Stimulated activated CD4-positive, alpha-beta T cell treated with anti-CD3 and anti-CD28 coated beads, Interleukin-2, amount 100 ng/mL, for 24 hours (primary cell): Measurements from ENCODE around the gene EZH2.

ENCODE experiments used
- DNase-seq, 2 donors: peaks; one replicate each; pipeline ENCODE4 v3.0.0-alpha.2; 2020

The EZH2 gene

DNA sequence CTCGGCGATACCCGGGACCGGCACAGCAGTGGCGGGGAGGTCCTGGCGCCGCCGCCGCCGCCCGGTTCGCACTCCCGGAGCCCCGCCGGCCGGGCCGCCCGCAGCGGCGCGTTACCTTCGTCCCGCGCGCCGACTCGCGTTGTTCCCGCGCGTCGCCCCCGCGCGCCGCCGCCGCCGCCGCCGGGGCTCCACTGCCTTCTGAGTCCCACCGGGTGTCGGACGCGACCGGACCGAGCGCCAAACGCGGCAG lies at the start of gene EZH2:
TSS of gene EZH2 (minus strand) at position 243 of the 250 bp plus-strand sequence. CDS start 36,993 bp downstream, outside the sequence.
- no peak for DNase-seq

DNA sequence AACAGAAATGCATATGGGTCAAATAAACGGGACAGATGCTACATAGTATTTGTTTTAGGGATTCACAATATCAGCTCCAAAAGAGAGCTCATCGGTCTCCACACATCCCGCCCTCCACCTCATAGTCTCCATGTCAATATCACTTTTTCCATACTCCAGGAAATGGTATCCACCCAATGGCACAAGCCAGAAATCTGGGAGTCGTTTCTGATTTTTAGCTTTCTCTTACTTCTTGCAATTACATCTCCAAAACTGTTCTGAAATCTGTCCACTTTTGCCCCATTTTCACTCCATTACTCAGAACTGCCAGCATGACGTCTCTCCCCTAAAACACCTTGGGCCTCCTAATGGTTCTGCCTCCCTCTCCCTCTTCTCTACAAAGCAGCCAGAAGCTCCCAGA lies 47.4 kb upstream of the EZH2 start:
- no peak for DNase-seq

DNA sequence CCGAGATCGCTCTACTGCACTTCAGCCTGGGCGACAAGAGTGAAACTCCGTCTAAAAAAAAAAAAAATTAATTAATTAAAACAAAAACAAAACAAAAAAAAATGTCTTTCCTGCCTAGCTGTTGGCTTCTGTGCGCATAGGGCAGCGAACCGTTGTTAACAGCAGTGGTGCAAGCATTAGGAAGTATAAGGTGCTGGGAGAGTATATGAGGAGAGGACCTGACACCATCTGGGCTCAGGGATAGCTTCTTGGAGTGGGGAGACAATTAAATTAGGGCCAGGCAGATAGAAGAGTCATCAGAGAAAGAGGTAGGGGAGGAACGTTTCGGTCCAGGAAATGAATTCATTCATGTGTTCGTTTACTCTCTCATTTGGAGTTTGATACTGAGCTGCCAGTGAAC lies 46.2 kb upstream of the EZH2 start:
- DNase-seq: no peak

DNA sequence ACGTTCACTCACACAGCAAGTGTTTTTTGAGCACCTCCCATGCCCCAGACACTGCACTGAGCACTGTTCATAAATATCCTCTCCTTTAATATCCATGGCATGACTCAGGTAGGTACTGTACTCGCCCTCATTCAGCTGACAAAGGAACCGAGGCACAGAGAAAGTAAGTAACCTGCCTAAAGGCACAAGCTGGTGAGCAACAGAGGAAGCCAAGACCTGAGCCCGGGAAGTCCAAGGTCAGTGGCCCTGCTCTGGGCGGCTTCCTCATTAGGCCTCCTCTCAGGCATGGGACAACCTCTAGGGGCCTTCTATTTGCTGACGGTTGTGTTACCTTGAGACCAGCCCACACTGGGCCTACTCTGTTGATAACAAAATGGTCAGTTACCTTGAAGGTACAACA lies 45.1 kb upstream of the EZH2 start:
- DNase-seq: no peak

DNA sequence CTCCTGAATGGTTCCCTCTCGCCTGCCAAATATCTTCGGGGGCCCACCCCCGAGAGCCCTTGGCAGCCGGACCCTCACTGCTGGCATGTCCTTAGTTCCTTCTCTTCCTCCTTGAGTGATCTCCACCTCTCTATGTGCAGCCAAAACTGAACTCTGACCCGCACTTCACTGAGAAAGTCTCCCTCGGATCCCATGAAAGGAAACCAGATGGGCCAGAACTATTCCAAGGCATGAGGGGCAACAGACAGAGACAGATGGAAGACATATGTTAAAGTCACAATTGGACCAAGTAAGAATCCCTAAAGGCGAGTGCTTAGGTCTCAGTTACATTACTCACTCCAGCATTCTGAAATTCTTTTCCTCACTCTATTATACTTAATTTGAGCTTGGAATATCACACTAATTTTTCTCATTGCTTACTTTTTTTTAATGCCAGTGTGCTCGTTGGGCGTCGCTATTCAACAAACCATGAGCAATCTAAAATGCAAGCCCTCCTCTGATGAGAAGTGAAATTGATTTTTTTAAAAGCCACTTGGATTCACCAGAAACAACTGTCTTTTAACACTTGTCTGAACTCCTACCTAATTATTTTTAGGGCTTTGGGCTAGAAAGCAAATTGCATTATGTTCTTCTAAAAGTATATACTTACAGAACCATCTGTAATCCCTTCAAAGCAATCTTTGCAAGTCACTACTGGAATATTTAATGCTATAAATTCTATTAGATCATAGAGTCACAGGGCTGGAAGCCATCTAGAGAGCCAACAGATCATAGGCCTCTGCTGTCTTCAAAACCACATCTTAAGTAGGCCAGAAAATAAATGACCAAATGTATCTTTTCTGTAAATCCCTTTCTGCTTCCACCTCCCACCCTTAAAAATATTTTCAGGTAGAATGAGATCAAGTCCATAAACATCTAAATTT lies 43.3 kb upstream of the EZH2 start:
- DNase-seq: no peak

DNA sequence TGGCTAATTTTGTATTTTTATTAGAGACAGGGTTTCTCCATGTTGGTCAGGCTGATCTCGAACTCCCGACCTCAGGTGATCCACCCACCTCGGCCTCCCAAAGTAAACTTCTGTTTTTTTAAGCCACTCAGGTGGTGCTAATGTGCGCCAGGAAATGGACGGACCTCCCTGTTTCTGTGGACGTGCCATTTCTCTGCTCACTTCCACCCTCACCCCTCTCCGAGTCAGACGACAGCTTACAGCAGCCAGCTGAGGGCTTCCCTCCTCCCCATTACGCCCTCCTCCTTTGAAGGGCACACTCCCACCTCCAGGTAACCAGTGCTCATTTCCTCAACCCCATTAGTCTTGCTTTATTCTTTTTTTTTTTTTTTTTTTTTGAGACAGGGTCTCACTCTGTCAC lies 41.7 kb upstream of the EZH2 start:
- DNase-seq: no peak

DNA sequence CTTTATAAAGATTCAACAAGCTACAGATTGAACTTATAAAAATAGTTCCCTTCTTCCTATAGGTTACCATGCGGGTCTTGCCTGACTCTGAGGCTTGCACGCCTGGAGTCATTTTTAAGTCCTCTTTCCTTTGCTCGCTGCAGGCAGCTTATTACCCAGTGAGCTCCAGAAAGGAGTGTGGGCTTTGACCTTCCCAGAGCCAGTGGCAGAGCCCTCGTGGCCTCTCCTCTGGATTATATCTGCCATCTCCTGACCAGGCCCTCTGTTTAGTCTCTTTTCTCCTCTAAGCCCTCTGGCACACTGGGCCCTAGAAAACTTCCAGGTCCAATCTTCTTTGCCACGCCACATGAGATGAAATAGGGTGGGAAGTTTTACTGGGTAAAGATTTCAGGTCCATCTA lies 39.9 kb upstream of the EZH2 start:
- DNase-seq: no peak

DNA sequence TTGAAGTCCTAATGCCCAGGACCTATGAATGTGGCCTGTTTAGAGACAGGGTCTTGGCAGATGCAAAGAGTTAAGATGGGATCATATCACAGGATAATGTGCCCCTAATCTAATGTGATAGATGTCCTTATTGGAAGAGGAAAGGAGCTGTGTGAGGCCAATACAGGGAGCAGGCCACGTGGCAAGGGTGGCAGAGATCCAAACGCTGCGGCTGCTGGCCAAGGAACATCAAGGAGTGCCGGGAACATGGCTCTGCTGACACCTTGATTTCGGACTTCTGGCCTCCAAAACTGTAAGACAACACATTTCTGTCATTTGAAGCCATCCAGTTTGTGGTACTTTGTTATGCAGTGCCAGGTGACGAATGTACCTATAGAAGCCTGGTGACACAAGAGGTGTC lies 37.7 kb upstream of the EZH2 start:
- no peak for DNase-seq

DNA sequence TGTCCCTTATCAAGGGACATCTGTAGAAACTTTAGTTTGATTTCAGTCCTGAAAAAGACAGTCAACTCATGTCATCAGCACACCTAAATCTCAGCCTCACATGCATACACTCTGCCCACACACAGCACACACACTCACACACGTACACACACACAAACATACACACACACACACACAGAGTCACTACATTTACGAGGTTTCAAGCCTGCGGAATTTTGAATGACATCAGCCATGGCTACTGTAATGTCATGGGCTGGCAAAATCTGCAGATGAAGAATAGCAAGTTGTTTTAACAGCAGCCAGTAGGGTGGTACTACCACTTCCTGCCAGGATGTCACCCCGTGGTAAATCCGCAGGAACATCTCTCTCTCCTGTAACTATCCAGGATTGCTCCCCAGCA lies 37.1 kb upstream of the EZH2 start:
- DNase-seq: no peak

DNA sequence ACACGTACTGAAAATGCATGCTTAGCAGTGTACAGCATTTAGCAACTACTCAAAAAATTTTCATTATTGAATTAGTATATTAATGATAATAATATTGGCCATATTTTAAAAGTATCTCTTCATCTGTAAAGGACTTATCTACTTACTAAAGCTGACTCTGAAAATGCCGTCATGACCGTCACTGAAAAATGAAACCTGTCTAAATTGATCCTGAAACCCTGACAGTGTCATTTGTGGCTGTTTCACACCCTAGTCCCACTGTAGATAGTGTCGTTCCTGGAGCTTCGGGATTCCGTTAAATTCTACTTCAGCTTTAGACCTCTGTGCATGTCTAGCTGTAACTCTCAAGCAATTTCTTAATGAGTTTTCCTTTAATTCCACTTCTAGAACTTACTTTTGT lies 35.8 kb upstream of the EZH2 start:
- no peak for DNase-seq

DNA sequence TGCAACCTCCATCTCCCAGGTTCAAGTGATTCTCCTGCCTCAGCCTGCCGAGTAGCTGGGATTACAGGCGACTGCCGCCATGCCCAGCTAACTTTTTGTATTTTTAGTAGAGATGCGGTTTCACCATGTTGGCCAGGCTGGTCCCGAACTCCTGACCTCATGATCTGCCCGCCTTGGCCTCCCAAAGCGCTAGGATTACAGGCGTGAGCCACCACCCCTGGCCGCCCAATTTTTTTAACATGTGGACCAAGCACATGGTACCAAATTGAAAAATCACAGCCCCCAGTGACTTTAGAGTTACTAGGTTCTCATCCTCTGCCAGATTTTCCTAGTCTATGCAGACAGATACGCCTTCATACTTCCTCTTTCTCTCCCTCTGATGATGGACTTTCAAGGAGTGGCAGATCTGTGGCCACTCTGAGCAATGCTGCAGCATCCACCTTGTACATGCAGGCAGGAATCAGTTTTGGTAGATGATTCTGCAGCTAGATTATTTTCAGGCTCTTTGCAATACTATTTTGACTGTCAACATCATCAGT lies 34.0 kb upstream of the EZH2 start:
- no peak for DNase-seq

DNA sequence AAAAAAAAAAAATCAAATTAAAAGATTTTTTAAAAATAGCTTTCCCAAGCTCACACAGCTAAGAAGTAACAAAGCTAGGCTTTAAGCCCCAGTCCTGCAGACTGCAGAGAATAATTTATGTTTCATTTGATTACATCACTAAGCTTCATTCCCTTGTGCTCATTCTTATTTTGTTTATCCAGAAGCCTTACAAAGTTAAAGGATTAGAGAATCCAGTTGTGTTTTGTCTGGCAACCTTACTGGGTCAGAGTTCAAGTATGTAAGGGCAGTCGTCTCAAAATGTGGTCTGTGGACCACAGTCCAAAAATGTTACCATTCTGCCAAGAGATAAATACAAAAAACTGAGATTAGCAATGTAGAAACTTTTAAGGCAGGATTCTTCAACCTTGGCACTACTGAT lies 32.1 kb upstream of the EZH2 start:
- DNase-seq: no peak

DNA sequence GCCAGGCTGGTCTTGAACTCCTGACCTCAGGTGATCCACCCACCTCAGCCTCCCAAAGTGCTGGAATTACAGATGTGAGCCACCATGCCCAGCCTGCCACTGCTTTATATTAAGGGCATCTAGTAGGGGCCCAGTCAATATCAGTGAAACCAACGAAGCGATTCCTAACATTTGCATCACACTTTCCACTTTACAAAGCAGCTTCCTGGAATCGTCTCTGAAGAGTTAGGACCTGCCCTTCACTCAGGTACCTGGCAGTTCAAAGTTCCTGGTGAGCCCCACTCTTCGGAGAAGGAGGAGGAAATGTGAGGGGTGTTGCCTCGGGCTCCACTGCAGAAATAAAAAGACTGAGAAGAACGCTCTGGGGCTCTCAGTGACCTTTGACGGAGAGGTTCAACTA lies 31.1 kb upstream of the EZH2 start:
- DNase-seq: peak in 1 of 2 donors; percentile 45

DNA sequence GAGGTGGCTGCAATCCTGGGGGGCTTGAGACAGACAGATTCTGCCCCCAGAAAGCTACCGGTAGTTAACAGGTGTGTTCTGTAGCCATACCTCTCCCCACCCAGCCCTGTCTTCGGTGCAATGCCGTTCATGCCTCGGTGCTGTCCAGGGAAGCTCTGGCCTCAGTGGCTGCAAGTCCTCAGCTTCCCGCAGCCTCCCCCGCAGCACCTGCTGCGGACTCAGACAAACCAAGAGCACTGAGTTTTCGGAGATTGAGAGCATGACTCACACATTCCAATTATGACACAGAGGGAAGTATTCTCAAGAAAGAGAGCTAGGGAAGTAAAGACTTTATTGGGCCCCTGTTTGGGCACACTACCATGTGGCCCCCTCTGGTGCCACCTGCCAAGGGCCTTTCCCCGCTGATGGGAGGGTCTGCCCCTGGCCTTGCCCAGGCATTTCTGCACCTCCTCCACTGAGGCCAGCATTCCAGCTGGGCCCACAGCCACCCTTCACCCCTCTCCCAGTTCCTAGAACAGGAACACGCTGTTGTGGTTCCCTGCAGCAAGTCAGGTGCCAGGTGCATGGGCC lies 30.2 kb upstream of the EZH2 start:
- peak; percentile 67 to 70 for DNase-seq

DNA sequence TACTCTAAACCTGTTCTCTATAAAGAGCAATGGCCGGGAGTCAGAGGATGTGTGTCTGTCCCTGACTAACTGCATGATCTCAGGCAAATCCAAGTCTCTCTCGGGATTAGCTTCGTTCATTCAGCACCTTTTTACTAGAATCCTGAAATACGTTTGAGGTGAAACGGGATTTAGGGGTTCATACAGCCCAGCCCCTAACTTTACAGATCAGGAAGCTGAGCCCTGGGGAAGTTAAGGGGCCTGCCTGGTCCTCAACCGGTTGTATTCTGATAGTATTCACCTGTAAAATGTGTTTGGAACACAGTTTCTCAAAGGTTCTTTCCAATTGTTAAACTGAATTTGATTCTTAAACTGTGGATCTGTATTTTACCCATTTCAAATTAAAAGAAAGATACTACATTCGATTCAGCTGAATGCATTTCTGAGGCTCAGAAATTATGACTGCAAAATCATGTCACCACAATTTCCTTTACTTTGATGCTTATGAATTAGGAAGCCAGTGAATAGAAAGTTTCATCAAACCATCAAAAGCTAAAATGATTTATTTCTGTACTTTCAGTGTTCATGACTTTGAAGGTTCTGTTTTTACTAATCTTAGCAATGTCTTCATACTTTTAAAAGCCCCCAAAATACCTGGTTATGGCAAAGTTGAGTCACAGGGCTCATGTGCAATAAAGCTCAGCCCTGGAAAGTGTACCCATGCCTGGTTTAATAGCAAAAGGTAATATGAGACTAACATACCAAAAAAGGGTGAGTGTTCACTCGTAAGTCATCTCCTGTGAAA lies 28.9 kb upstream of the EZH2 start:
- peak; percentile 44 to 67 for DNase-seq

DNA sequence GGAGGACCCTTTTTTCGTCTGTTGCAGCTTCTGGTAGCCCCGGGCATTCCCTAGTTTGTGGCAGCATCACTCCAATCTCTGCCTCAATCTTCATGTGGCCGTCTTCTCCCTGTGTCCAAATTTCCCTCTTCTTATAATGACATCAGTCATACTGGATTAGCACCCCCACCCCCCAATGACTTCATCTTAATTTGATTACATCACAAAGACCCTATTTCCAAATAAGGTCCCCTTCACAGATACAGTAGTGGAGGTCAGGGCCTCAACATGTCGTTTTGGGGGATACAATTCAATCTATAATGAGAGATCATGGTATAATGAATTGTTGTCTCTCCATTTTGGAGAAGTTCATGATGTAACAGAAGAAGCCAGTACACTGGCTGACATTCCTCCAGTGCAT lies 28.1 kb upstream of the EZH2 start:
- no peak for DNase-seq

DNA sequence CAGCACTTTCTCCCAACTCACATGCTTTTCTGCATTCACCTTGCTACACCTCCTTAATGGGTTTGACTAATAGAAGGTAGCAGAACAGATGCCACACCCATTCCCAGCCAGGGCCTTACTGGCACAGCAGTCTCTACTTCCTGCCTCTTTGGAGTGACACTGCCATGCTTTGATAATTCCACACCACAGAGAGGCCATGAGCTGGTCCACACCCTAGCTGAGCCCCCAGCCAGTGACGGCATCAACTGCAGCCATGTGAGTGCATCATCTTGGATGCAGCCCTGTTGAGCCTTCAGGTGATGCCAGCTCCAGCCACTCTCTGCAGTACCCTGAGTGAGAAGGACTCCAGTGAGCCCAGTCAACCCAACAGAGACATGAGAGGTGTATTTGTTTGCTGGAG lies 27.5 kb upstream of the EZH2 start:
- peak in 1 of 2 donors; percentile 40 for DNase-seq

DNA sequence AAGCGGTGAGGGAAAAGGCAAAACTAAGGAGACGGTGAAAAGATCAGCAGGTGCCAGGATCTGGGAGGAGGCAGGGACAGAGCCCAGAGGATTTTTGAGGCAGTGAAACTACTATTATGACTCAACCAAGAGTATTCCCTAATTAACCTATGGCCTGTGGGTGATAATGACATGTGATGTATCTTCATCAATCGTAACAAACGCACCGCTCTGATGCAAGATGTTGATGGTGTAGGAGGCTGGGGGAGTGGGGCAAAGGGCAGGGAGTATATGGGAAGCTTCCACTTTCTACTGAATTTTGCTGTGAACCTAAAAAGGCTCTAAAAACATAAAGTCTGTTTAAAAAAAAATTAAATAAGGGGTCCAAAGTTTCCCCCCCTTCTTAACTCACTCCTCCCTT lies 25.5 kb upstream of the EZH2 start:
- no peak for DNase-seq

DNA sequence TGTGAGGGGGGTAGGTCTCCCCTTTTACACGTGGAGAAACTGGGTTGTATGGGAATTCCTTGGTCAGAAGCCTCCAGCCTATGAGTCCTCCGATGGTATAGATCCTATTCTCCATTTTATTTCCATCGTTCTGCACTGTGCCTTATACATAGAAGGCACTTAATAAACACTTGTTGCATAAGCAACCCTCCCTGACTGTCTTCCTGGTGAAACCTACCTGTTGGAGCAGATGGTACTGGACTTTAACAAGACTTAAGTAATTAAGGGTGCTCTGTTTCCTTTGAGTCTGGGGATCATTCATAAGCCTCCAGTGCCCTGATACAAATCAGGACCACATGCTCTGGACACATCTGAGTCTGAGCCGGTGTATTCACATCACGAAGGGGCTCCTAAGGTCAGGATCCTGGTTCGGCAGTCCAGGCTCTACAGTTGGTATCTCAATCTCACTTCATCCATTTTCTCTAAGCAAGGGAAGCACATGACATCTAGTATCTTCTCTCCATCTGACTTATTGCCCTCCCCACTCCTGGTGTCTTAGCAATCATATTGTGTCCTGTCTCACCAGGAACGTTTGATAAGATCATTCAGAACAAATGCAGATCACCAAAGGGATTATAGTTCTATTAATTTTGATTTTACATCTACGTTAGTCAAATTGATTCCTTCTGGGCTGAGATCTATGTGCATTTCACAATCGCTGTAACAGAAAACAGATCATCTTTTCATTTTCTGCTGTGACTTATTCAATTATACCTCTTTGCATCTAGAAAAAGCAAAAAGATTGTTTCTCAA lies 22.8 kb upstream of the EZH2 start:
- no peak for DNase-seq

DNA sequence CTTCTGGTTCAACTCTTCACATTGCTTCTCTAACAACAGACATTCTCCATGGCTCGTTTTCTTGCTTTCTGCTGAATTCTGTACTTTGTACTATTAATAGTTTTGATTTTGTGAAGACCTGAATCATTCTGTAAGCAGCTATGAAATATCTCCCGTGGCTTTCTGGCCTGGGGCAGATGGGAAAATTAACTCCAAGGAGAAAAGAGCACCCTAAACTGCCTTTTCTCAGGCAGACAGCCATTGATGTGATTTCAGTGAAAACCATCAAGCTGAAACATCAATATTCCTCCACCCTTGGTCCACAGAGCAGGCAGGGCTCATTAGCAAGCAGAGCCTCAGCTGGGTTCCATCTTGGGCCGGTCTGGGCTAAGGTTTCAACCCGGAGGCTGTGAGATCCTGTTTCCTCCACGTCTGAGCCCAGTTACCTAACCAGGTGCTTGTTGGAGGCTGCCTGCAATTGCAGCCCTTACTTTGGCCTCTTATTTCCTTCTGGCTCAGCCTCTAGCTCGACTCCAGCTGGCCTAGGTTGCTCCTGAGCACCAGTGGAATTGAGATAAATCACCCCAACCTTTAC lies 21.1 kb upstream of the EZH2 start:
- DNase-seq: no peak

DNA sequence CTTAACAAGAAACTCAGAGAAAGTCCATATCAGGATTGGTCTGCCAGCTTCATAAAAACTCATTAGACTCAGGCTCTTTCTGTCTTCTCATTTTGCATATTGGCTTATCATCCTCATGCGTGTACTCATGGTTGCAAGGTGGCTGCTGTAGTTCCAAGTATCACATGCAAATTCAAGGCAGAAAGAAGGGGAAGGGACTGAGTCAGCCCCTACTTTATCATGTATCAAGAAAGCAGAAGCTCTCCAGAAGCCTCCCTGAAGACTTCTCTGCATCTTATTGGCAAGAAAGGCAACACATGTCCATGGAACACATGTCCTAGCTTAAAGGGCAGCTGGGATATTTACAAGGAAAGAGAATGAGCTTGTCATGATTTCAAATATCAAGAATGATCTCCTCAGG lies 19.4 kb upstream of the EZH2 start:
- no peak for DNase-seq

DNA sequence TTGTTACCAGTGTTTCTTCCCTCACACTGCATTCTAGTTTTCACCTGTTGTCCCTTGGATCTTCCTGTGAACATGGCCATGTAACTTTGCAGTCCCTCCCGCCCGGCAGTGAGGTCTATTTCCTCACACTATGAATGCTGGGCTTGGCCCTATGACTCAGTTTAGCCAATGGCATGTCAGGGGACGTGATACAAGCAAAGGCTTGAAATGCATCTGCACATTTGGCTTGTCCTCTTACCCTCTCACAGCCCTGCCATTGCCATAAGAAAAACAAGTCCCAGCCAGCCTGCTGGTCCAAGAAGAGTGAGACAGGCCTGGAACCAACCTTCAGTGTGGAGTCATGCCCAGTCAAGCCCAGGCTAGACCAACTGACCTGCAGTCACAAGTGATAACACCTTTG lies 17.1 kb upstream of the EZH2 start:
- no peak for DNase-seq
